RWPE1 (cell line): ENCODE data around the gene BTBD18.

Source experiments
- CTCF ChIA-PET: fragments of 350-600 bp; sonication (Branson Sonifier 250); formaldehyde crosslinking; extraction: SDS; loops from one replicate; lab custom pipeline; 2021; lab: Yijun Ruan, JAX
- POLR2A ChIA-PET: fragments of 400-600 bp; formaldehyde crosslinking; extraction: SDS; loops from one replicate; lab custom pipeline; 2020; ENCODE audit warnings: antibody characterized with exemption; ENCODE audit not compliant: low non-redundant PET; lab: Yijun Ruan, JAX
- DNase-seq: peaks from one replicate; pipeline ENCODE4 v3.0.0; 2012; ENCODE audit warnings: low spot score
- H3K27ac ChIP-seq: fragments of 450-650 bp; 2 replicates; pipeline ENCODE4 v1.5.1; 2017
- CTCF ChIP-seq: fragments of 450-650 bp; conservative IDR thresholded peaks from 2 replicates; pipeline ENCODE4 v1.5.1; 2017; ENCODE audit warnings: low read depth, mild to moderate bottlenecking

BTBD18 gene

GRCh38 chr11:57751676-57752253, at the start of gene BTBD18:
BTBD18 (minus strand) TSS chr11:57751819; CDS start chr11:57751188, 631 bp downstream.
- TF ChIP-seq CTCF = peak; percentile 39
- H3K27ac ChIP-seq = no peak within 1 kb of the TSS
- DNase-seq = no peak
- POLR2A ChIA-PET = interaction anchor here (0.6 kb wide), 1 partner anchor 40 kb away, joined by 3 read pairs; the partner anchor contains the start of gene MED19
- CTCF ChIA-PET = interaction anchor here (0.6 to 2.7 kb wide), 6 partner anchors 9 to 58 kb away, joined by 3 to 16 read pairs (median 5); partner anchors contain the start of gene CTNND1

- TF ChIP-seq CTCF = no peak
- no peak overlapping the region for H3K27ac ChIP-seq
- POLR2A ChIA-PET = interaction anchor here (0.9 kb wide), 1 partner anchor 38 kb away, joined by 3 read pairs; no protein-coding TSS in a partner anchor
- no peak for DNase-seq
- CTCF ChIA-PET = interaction anchor here (0.7 to 2.4 kb wide), 14 partner anchors 9 to 719 kb away, joined by 3 to 22 read pairs (median 4); partner anchors contain the start of genes BTBD18, CLP1 and SELENOH
Observed at GRCh38 chr11:57801183-57801485, 49.5 kb upstream of the BTBD18 start.

GRCh38 chr11:57800444-57801182, 49.0 kb upstream of the BTBD18 start:
- H3K27ac ChIP-seq = peak overlapping the region; percentile 64
- POLR2A ChIA-PET = interaction anchor here (0.9 kb wide), 1 partner anchor 38 kb away, joined by 3 read pairs; no protein-coding TSS in a partner anchor
- CTCF ChIA-PET = interaction anchor here (0.6 to 2.4 kb wide), 23 partner anchors 9 to 719 kb away, joined by 3 to 22 read pairs (median 4); partner anchors contain the start of genes BTBD18, CLP1 and SELENOH
- TF ChIP-seq CTCF = peak; percentile 84
- DNase-seq = peak; percentile 79

GRCh38 chr11:57798905-57799559, 47.4 kb upstream of the BTBD18 start:
- ChIA-PET POLR2A (interaction anchor here (0.6 kb wide), 1 partner anchor 476 kb away, joined by 8 read pairs; no protein-coding TSS in a partner anchor), CTCF (interaction anchor here (2.4 kb wide), 1 partner anchor 39 kb away, joined by 17 read pairs; no protein-coding TSS in a partner anchor)
- DNase-seq = peak; percentile 90
- H3K27ac ChIP-seq = peak overlapping the region; percentile 77
- no peak for TF ChIP-seq CTCF

- TF ChIP-seq CTCF = no peak
- CTCF ChIA-PET = interaction anchor here (0.7 kb wide), 1 partner anchor 106 kb away, joined by 4 read pairs; no protein-coding TSS in a partner anchor
- POLR2A ChIA-PET = interaction anchor here (0.7 kb wide), 1 partner anchor 13 kb away, joined by 4 read pairs; no protein-coding TSS in a partner anchor
- no peak overlapping the region for H3K27ac ChIP-seq
- DNase-seq = no peak
Observed at GRCh38 chr11:57793351-57794115, 41.9 kb upstream of the BTBD18 start.
